GM18508 (cell line): ENCODE data around the gene PADI1.

Source experiments
- ATAC-seq: cut with Tn5 transposase; IDR thresholded peaks from one replicate; pipeline ENCODE4 v1.9.1; 2021; ENCODE audit warnings: moderate number of reproducible peaks; ENCODE audit not compliant: insufficient read depth, unreplicated experiment

The PADI1 gene

DNA sequence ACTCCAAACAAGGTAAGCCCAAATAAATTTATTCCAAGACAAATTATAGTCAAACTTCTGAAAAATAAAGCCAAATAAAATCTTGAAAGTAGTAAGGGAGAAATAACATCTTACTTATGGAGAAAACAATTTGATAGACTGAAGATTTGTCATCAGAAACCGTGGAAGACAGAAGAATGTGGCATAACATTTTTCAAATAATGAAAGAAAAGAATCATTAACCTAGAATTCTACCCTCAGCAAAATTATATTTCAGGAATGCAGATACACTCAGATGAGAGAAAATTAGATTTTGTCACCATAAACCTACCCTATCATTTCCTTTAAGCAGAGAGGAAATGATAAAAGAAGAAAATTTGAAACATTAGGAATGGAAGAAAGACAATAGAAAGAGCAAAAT, 27.3 kb upstream of the PADI1 start:
- ATAC-seq = no peak

DNA sequence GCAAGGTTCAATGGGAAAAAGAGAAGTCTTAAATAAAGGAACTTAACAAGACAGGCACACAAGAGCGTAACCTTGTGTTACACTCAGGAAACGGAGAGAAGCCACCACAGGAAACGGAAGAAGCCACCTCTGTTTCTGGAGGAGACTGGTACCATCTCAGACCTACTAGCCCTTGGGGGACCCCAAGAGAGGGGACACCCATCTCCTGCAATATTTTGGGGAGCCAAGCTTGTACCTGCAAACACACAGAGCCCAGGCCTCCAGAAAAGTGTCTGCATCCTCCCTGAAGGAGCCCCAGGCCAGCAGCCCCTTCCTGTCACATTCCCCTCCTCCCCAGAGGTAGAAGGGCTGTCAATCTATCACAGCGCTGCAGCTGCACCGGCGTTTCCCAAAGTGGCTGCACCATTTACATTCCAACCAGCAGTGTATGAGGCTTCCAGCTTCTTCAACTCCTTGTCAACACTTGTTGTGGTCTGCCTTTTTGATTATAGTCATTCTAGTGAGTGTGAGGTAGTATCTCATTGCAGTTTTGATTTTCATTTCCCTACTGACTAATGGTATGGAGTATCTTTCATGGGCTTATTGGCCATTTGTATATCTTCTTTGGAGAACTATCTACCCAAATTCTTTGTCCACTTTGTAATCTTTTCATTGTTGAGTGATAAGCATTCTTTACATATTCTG, 23.0 kb upstream of the PADI1 start:
- no peak for ATAC-seq

DNA sequence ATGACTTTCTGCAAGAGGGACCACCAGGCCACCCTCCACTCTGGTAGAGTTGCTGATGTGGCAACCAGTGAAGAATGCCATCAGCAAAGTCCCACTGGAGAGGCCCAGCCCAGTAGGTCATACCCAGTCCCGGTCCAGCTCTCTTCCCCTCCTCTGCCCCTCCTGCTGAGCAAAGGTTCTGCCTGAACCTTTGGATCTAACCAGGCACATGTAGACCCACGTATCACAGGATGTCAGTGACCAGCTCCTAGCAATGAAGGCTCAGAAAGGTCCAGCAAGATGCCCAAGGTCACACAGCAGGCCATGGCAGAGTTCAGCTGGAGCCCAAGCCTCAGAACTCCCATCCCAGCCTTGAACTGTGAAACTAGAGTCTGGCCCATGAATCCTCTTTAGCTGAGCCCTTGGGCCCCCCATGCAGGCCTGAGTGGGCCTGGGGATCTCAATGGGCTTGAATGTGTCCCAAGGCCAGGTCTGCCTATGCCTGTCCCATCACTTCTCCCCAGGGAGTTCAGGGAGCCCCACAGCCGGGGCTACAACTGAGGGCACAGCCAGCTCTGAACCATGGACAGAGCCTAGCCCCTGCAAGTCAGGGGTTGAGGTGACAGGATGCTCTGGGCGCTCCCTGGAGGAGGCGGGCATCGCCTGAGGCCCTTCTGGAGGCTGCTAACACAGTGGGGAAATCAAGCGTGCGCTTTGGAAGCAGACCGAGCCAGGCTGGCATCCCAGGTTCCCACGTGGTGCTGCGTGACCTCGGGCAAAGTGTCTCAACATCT, 21.4 kb upstream of the PADI1 start:
- no peak for ATAC-seq

DNA sequence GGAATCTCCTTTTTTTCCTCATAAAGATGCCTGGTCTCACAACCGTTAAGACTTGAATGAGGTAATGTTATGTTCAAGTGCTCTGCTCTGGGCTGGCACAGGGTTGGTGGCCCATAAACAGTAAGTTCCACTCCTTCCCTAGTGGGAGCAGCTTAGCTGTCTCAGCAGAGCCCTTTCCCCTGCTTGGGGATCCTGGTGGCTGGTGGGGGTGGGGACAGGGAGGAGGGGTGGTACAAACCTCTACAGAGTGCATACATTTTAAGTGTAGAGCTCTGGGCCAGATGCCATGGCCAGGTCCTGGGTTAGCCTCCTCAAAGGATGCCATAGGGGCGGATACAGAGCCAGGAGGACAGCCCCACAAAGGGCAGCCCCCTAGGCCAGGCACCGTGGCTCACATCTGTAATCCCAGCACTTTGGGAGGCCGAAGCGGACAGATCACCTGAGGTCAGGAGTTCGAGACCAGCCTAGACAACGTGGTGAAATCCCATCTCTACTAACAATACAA, 20.7 kb upstream of the PADI1 start:
- no peak for ATAC-seq

DNA sequence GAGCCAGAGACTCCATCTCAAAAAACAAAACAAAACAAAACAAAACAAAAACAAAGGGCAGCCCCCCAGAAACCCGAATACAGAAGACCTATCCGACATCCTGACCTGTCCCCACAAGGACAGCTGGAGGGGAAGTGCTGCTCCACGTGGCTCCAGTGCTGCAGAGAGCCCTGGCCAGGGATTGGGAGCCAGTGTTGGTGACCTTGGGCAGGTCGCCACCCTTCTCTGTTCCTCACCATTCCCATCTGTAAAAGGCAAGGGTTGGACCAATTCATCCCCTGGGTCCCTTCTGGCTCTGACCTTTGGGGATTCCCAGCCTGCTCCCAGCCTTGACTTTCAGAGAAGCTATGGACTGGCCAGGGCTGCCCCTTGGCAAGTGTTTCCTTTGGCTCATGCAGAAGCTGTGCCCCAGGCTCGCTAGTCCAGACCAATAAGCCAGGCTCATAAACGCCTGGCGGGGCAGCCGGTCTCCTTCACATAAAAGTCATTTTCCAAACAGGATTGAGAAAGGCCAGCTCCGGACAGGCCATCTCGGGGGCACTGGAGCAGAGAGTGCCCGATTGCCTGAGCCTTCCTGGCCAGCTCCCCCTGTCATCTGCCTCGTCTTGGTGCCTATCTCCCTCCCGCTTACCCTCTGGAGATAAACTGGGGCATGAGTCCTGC, 20.0 kb upstream of the PADI1 start:
- no peak for ATAC-seq

DNA sequence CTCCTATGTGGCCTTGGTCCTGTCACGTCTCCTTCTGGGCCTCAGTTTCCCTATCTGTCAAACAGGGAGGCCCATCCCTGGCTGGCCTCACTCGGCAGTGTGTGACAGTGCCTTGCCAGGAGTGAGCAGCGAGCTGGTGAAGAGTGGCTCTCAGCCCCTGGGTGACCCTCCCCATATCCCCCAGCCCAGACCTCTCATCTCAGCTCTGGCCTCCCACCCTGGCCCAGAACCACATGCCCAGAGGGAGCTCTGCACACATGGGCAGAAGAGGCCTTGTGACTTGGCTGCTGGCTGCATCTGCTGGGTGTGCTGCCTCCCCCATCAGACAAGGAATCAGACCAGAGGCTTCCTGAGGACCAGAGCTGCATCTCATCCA, 19.5 kb upstream of the PADI1 start:
- ATAC-seq = no peak

DNA sequence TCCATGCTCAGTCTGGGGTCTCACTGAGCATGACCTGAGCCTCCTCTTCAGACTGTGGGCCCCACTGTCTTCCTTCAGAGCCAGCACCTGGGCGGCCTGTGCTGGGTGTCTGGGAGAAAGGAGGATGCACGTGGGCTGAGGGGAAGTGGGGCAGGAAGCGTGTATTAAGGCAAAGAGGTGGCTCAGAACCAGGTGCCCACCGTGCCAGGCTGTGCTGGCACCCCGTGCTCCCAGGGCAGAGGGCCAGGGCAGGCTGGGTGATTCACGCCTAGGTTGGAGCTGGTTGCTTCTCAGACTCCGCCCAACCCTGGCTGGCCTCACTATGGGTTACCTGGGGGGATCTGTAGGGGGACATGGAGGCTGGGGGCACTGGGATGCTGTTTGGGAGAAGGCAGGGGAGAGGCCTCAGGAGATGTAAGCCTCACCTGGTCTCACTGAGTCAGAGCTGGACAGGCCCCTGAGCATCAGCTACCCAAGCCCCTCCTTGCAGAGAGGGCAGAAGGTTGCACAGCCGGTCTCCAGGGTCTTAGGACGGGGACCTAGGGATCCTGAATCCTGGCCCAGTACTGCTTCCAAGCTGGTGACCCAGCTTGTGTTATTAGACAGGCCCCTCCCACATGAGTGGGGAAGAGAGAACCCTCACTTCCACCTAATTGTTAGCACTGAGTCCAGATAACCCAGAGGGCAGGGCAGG, 18.6 kb upstream of the PADI1 start:
- ATAC-seq = no peak

DNA sequence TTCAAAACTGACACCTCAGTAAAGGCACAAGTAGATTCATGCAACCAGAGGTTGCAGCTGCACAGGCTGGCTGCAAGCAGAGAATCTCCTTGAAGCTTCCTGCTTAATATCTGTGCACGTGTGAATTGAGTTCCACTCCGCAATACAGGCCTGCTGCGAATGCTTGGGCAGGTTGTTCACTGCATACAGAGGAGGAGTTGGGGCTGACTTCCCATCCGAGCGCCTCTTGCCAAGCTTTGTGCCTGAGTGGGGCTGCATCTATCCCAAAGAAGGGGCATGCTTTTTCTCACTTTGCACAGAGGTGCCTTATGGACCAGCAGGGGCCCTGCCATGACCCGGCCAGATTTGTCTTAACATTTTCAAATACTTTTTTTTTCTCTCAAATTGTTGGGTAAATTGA, 17.9 kb upstream of the PADI1 start:
- no peak for ATAC-seq

DNA sequence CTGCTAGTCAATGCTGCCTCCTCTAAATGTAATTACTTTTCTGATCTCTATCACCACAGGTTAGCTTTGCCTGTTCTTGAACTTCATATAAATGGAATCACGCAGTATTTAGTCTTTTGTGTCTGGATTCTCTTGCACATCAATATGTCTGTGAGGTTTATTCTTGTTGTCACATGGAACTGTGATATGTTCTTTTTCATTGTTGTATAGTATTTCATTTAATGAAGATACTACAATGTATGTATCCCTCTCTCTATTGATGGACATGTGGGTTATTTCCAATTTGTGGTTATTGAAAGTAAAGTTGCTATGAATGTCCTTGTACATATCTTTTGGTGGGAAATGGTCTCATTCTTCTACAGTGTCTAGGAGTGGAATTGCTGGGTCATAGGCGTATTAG, 16.7 kb upstream of the PADI1 start:
- ATAC-seq = no peak

DNA sequence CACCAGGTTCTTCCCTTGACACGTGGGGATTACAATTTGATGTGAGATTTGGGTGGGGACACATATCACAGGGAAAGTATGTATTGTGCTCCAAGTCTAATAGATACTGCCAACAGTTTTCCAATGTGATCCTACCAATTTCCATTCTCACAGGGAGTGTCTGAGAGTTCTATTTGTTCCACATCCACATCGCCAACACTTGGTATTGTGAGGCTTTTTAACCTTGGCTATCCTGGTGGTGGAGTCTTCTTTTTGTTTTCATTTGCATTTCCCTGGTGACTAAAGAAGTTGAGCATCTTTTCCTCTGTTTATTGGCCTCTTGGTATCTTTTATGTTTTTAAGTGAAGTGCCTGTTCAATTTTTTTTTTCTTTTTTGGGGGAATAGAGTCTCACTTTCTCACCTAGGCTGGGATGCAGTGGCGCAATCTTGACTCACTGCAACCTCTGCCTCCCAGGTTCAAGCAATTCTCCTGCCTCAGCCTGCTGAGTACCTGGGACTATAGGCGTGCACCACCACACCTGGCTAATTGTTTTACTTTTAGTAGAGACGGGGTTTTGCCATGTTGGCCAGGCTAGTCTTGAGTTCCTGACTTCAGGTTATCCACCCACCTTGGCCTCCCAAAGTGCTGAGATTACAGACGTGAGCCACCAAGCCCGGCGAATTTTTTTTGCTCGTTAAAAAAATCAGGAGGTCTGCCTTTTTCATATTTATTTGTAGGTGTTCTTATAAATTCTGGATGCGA, 15.9 kb upstream of the PADI1 start:
- no peak for ATAC-seq

DNA sequence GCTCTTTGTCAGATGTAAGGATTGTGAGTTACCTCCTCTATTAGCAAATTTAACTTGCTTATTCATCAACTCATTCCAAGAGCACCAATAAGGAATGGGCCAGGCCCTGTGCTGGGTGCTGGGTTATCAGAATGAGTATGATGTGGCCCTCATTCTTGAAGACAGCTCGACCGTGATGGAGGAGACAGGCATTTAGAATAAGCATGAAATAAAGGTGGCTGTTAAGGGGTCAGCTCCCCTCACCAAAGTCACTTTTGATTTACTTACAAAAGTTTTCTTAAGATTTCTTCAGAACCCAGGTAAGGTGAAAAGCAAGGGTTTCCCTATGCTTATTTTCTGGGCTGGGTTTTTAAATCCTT, 15.3 kb upstream of the PADI1 start:
- ATAC-seq = no peak

DNA sequence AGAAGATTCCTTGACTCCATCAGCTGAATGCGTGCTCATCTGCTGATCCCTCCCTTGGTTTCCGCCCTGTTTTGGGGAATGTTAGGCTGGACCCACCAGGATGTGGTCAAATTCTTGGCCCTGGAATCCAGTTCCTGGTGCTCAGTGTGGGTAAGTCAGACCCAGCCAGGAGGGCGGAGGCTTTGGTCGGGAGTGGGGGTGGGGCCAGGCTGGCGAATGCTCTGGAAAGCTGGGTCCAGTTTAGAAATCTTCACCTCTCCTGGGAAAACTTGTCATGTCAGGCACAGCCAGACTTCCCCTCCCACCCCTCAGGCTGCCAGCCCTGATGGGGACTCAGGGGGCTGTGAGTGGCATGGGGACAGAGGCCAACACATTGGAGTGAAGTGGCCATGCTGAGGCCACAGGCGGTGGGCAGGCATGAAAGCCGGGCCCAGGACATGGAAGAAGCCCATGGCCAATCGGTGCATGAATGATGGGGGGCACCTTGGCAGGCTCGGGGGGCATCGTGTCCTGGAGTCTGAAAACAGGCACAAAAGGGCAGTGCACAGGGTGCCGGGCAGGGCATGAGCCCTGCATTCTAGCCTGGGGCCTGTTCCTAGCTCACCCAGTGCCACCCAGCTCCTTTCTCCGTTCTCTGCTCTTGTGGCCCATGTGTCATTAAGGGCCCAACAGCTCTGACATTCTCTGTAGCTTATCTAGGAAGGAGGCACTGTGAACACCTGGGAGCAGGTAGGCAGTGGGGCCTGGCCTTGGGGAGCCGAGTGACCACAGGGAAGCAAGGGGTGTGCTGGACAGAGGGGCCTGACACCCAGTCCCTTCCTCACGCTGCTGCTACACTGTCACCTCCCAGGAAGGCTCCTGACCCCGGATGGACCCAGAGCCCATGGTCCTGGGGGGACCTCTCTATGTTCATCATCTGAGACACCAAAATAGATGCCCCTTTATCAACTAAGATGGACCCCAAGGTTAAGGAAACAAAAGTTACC, 14.6 kb upstream of the PADI1 start:
- ATAC-seq = no peak

DNA sequence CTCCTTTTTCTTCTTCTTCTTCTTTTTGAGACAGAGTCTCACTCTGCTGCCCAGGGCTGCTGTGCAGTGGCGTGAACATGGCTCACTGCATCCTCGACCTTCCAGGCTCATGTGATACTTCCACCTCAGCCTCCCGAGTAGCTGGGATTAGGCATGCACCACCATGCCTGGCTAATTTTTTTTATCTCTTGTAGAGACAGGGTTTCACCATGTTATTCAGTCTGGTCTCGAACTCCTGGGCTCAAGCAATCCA, 13.0 kb upstream of the PADI1 start:
- ATAC-seq = no peak

DNA sequence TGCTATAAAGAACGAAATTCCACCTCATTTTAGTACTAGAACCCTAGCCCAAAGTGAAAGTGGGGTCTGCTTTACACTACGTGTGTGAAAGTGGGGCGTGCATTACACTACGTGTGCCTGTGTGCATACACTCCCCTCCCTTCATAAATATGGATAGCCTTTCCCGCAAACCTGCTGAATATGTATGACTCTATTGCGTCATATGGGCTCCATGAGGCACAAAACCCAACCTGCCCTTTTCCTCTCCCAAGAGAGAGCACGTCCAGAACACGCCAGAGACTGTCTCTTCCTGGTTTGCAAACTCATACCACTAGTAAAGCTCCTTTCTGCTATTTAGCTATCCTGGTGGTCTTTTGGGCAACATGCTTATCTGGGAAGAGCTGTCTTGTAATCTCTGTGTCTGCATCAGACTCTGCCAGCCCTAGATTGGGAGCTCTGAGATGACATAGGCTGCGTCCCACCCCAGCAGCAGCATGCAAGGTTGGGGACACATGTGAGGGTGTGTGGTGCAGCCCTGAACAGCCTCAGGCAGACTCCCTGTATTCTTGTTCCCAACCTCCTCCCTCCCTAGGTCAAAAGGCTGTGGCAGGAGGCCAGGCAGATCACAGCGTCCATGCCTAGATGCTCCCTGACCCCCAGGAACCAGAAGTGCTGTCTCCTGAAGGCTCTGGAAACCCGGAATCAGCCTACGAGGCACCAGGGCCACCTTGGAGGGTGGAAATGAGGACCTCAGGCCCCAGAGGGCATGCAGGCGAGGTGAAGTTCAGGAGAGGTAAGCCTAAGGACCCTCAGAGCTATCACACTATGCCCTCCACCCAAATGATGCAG, 12.3 kb upstream of the PADI1 start:
- ATAC-seq = no peak

DNA sequence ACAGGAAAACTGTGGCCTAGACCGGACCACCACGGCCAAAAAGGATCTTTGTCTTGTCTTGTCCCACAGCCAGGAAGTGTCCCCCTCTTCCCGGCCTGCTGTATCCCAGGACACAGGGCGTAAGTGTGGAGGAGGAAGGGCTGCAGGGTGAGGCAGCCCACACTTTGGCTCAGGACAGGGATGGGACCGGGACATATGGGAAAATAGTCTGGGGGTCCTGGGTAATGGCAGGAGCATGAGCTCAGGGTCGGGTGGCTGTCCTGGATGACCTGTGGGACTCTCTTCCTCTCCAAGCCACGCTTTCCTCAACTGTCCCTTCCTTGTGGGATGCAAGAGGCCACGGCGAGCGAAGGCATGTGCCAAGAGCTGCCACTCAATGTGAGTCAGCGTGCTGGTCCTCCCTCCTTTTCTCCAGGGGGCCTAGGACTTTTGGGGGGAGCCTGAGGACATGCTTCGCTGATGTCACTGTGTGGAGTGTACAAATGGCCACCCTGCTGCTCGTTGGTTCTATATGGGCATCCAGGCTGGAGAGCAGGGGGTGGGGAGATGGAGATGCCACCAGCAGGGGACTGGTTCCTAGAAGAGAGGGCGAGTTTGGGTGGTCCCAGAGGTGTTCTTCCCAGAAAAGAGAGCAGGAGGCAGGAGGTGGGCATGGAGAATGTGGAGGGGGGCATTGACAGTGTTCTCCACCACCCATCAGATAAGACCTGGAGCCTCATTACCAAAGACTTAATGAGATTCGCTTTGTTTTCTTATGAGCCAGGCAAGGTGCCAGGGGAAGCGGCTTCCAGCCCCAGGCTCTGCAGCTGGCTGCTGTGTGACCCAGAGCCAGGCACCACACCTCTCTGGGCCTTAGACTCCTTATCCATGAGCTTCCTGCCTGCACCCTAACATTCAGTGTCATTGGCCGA, 11.5 kb upstream of the PADI1 start:
- no peak for ATAC-seq

DNA sequence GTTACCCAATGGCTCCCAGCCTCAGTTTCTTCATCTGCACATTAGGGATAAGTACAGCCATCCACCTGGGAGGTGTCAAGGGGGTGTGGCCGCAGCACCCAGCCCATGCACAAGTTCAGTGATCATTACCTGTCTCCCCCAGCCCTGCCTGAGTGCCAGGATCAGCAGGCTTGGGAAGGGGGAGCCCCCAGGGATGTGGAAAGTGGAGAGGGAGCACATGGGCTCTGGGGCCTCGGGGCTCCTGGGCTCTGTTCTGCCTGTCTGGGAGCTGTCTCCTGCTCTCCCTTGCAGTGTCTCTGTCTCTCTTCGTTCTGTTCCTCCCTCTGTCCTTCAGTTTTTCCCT, 10.8 kb upstream of the PADI1 start:
- ATAC-seq = no peak

DNA sequence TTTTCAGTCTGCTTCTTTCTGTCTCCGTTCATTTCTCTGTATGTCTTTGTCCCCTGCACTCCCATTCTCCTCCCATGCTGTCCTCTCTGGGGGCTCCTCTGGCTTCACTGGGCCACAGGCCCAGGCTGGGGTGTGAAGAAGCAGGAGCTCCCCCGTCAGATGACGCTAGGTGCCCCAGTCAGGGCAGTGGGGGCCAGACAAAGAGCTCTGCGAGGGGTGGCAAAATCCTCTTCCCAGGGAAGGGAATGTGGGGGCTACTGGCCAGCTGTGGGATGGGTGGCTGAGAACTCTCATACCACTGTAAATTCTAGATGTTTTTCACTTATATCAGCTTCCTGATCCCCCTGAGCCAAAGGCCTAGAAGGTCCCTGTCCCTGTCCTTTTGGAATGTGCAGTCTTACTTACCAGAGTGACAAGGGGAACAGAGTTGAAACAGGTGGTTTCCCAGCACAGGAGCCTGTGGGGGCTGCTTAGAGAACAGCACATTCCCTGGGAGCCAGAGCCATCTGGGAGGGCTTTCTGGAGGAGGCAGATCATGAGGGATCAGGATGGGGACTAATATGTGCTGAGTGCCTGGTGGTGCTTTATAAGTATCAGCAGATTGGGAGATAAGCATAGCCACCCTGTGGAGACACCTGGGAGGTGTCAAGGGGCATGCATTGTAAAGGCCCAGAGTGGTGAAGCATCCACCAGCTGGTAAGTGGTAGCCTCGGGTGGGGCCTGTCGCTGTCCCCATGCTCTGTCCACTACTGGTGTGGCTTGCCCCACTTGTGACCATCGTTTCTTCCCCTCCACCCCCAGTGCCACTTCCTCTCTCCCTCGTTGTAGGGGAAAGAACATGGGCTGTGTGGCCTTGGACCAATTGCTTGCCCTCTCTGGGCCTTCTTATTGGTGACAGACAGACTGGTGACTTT, 10.1 kb upstream of the PADI1 start:
- ATAC-seq = no peak
